CD4-positive, alpha-beta T cell treated with Interleukin-15 for 1 hour (primary cell): Measurements from ENCODE around the gene KRT83.
"Not testable (repeated sequence)": the region's sequence is repeated elsewhere in the genome, so short reads cannot be mapped to it uniquely, and the experiment has no call there.

Experiments
- DNase-seq: peaks from one replicate; pipeline ENCODE4 v3.0.0-alpha.2; 2020

Gene KRT83

GRCh38 chr12:52306731-52307130 is 14.5 kb downstream of the KRT83 start:
- no peak for DNase-seq

- DNase-seq = no peak
These were observed 15.1 kb downstream of the KRT83 start for GRCh38 chr12:52305921-52306705.

- DNase-seq = peak; percentile 28
These were observed 16.2 kb downstream of the KRT83 start for GRCh38 chr12:52304941-52305411.

GRCh38 chr12:52302242-52302914 is 18.8 kb downstream of the KRT83 start:
- DNase-seq = not testable (repeated sequence)

- DNase-seq = not testable (repeated sequence)
These were observed 19.5 kb downstream of the KRT83 start for GRCh38 chr12:52301721-52302120.

GRCh38 chr12:52300796-52301691 is 20.2 kb downstream of the KRT83 start:
- DNase-seq = no peak

- DNase-seq = no peak
These were observed 22.5 kb downstream of the KRT83 start for GRCh38 chr12:52298677-52299190.

- no peak for DNase-seq
These were observed 24.5 kb downstream of the KRT83 start for GRCh38 chr12:52296572-52297215.

- DNase-seq = no peak
These were observed 25.5 kb downstream of the KRT83 start for GRCh38 chr12:52295663-52296062.

- DNase-seq = no peak
These were observed 26.4 kb downstream of the KRT83 start for GRCh38 chr12:52294803-52295202.

- no peak for DNase-seq
These were observed 27.3 kb downstream of the KRT83 start for GRCh38 chr12:52293926-52294325.

GRCh38 chr12:52291267-52291935 is 29.8 kb downstream of the KRT83 start, which contains the start of gene KRT81:
Gene KRT81 (minus strand): TSS chr12:52291534. CDS start chr12:52291465, 69 bp downstream.
- no peak for DNase-seq

GRCh38 chr12:52290483-52291134 is 30.6 kb downstream of the KRT83 start:
- not testable (repeated sequence) for DNase-seq

- not testable (repeated sequence) for DNase-seq
These were observed 33.1 kb downstream of the KRT83 start for GRCh38 chr12:52287816-52288805.

GRCh38 chr12:52286857-52287785 is 34.1 kb downstream of the KRT83 start:
- DNase-seq = not testable (repeated sequence)

- no peak for DNase-seq
These were observed 35.2 kb downstream of the KRT83 start for GRCh38 chr12:52285851-52286530.

- DNase-seq = no peak
These were observed 35.9 kb downstream of the KRT83 start for GRCh38 chr12:52285172-52285745.
